ENCODE results near the gene ALB. TPM values are rescaled to one million over a fixed set of nuclear protein-coding genes. Genes with fewer than 3 reads are reported as not detected.

ALB gene
- total RNA-seq, 1 experiment from 2014 or later, result 23.4 TPM

DNA sequence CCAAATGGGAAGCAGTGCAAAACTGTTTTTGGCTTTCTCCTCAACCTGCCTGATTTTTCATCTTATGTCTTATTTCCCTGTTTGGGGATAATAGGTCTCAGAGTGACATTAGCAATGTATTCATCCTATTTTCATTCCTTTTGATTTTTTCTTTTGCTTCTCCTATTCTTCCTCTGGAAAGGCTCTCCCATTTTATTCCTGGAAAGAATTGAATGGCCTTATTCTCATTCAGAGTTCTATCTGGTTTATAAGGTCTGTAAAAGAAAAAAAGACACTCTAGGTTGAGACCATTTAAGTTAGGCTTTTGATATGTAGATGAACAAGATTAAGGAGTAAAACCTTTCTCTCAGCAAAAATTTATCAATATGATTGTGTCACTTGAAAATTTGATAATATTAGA is 27.8 kb upstream of the ALB start:
- Mint-ChIP-seq H3K4me1 (peaks cover 21% of the 10 kb centered on the region), H3K36me3 (peaks cover 3% of the 10 kb centered on the region; the same call in 1 of the 2 replicates), H3K9me3 (no peaks in the 10 kb centered on the region), H3K4me3 (no peak overlapping the region), H3K27ac (no peak overlapping the region), H3K27me3 (ENCODE audit: low read depth) (no peaks in the 10 kb centered on the region)
- ATAC-seq, result no peak
- TF ChIP-seq JUN (CRISPR knock-in tag; IDR thresholded peaks at IDR 0.05), result no peak
- TF ChIP-seq GTF2I (CRISPR knock-in tag; conservative IDR thresholded peaks at IDR 0.05), result no peak
- TF ChIP-seq ZNF416 (CRISPR knock-in tag; IDR thresholded peaks at IDR 0.05), result no peak
- TF ChIP-seq, protein P1, sequence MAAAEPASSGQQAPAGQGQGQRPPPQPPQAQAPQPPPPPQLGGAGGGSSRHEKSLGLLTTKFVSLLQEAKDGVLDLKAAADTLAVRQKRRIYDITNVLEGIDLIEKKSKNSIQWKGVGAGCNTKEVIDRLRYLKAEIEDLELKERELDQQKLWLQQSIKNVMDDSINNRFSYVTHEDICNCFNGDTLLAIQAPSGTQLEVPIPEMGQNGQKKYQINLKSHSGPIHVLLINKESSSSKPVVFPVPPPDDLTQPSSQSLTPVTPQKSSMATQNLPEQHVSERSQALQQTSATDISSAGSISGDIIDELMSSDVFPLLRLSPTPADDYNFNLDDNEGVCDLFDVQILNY (CRISPR knock-in tag; IDR thresholded peaks at IDR 0.05), result no peak
- no peak for TF ChIP-seq NR1H2 (CRISPR knock-in tag; IDR thresholded peaks at IDR 0.05)
- TF ChIP-seq ESRRA (CRISPR knock-in tag; IDR thresholded peaks at IDR 0.05; ENCODE audit: borderline replicate concordance), result no peak
- no peak for TF ChIP-seq ZNF423 (CRISPR knock-in tag; IDR thresholded peaks at IDR 0.05)
- TF ChIP-seq CREM (CRISPR knock-in tag; IDR thresholded peaks at IDR 0.05), result no peak
- TF ChIP-seq, protein P2, sequence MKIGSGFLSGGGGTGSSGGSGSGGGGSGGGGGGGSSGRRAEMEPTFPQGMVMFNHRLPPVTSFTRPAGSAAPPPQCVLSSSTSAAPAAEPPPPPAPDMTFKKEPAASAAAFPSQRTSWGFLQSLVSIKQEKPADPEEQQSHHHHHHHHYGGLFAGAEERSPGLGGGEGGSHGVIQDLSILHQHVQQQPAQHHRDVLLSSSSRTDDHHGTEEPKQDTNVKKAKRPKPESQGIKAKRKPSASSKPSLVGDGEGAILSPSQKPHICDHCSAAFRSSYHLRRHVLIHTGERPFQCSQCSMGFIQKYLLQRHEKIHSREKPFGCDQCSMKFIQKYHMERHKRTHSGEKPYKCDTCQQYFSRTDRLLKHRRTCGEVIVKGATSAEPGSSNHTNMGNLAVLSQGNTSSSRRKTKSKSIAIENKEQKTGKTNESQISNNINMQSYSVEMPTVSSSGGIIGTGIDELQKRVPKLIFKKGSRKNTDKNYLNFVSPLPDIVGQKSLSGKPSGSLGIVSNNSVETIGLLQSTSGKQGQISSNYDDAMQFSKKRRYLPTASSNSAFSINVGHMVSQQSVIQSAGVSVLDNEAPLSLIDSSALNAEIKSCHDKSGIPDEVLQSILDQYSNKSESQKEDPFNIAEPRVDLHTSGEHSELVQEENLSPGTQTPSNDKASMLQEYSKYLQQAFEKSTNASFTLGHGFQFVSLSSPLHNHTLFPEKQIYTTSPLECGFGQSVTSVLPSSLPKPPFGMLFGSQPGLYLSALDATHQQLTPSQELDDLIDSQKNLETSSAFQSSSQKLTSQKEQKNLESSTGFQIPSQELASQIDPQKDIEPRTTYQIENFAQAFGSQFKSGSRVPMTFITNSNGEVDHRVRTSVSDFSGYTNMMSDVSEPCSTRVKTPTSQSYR (CRISPR knock-in tag; IDR thresholded peaks at IDR 0.05), result no peak
- no peak for TF ChIP-seq TCF7 (CRISPR knock-in tag; IDR thresholded peaks at IDR 0.05; ENCODE audit: low read depth)
- TF ChIP-seq, protein P3, sequence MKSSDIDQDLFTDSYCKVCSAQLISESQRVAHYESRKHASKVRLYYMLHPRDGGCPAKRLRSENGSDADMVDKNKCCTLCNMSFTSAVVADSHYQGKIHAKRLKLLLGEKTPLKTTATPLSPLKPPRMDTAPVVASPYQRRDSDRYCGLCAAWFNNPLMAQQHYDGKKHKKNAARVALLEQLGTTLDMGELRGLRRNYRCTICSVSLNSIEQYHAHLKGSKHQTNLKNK (CRISPR knock-in tag; IDR thresholded peaks at IDR 0.05), result no peak
- TF ChIP-seq, protein P4, sequence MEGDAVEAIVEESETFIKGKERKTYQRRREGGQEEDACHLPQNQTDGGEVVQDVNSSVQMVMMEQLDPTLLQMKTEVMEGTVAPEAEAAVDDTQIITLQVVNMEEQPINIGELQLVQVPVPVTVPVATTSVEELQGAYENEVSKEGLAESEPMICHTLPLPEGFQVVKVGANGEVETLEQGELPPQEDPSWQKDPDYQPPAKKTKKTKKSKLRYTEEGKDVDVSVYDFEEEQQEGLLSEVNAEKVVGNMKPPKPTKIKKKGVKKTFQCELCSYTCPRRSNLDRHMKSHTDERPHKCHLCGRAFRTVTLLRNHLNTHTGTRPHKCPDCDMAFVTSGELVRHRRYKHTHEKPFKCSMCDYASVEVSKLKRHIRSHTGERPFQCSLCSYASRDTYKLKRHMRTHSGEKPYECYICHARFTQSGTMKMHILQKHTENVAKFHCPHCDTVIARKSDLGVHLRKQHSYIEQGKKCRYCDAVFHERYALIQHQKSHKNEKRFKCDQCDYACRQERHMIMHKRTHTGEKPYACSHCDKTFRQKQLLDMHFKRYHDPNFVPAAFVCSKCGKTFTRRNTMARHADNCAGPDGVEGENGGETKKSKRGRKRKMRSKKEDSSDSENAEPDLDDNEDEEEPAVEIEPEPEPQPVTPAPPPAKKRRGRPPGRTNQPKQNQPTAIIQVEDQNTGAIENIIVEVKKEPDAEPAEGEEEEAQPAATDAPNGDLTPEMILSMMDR (IDR thresholded peaks at IDR 0.05), result no peak
- no peak for TF ChIP-seq IRF2 (CRISPR knock-in tag; IDR thresholded peaks at IDR 0.05; ENCODE audit: borderline replicate concordance, low read depth)
- TF ChIP-seq, protein P5, sequence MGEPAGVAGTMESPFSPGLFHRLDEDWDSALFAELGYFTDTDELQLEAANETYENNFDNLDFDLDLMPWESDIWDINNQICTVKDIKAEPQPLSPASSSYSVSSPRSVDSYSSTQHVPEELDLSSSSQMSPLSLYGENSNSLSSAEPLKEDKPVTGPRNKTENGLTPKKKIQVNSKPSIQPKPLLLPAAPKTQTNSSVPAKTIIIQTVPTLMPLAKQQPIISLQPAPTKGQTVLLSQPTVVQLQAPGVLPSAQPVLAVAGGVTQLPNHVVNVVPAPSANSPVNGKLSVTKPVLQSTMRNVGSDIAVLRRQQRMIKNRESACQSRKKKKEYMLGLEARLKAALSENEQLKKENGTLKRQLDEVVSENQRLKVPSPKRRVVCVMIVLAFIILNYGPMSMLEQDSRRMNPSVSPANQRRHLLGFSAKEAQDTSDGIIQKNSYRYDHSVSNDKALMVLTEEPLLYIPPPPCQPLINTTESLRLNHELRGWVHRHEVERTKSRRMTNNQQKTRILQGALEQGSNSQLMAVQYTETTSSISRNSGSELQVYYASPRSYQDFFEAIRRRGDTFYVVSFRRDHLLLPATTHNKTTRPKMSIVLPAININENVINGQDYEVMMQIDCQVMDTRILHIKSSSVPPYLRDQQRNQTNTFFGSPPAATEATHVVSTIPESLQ (CRISPR knock-in tag; IDR thresholded peaks at IDR 0.05), result no peak
- TF ChIP-seq, protein P6, sequence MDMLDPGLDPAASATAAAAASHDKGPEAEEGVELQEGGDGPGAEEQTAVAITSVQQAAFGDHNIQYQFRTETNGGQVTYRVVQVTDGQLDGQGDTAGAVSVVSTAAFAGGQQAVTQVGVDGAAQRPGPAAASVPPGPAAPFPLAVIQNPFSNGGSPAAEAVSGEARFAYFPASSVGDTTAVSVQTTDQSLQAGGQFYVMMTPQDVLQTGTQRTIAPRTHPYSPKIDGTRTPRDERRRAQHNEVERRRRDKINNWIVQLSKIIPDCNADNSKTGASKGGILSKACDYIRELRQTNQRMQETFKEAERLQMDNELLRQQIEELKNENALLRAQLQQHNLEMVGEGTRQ (CRISPR knock-in tag; IDR thresholded peaks at IDR 0.05), result no peak
- TF ChIP-seq SP1 (CRISPR knock-in tag; conservative IDR thresholded peaks at IDR 0.05), result no peak
- CTCF ChIA-PET, result interaction anchor here (1.3 kb wide), 1 partner anchor 70 kb away, joined by 3 read pairs; no protein-coding TSS in a partner anchor
- DNase-seq (ENCODE audit: low spot score), result no peak
- POLR2A ChIA-PET, result no interaction called here

DNA sequence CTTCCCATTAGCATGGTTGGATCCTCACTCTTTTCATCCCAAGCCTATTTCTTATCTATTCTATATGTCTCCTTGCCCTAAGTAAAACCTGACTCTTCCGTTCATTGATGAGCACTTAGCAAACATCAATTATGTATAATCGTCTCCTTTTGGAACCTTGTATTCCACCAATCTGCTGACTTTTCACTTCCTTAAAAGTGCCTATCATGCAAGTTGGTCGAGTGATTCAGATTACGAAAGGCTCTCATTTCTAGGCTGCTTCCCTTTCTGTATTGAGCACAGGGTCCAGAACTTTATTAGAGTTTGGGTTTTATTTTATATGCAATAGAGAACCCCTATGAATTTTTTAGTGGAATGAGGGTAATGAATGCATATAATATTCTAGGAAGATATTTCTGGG is 27.1 kb upstream of the ALB start:
- no peak overlapping the region for H3K4me3 Mint-ChIP-seq
- TF ChIP-seq ZBTB21 (CRISPR knock-in tag; IDR thresholded peaks at IDR 0.05; ENCODE audit: borderline replicate concordance) (no peak), NFYB (CRISPR knock-in tag; conservative IDR thresholded peaks at IDR 0.05; ENCODE audit: low read depth) (no peak), JAZF1 (CRISPR knock-in tag; IDR thresholded peaks at IDR 0.05) (no peak), MXD4 (CRISPR knock-in tag; IDR thresholded peaks at IDR 0.05; ENCODE audit: borderline replicate concordance) (no peak)
- TF ChIP-seq, protein P7, sequence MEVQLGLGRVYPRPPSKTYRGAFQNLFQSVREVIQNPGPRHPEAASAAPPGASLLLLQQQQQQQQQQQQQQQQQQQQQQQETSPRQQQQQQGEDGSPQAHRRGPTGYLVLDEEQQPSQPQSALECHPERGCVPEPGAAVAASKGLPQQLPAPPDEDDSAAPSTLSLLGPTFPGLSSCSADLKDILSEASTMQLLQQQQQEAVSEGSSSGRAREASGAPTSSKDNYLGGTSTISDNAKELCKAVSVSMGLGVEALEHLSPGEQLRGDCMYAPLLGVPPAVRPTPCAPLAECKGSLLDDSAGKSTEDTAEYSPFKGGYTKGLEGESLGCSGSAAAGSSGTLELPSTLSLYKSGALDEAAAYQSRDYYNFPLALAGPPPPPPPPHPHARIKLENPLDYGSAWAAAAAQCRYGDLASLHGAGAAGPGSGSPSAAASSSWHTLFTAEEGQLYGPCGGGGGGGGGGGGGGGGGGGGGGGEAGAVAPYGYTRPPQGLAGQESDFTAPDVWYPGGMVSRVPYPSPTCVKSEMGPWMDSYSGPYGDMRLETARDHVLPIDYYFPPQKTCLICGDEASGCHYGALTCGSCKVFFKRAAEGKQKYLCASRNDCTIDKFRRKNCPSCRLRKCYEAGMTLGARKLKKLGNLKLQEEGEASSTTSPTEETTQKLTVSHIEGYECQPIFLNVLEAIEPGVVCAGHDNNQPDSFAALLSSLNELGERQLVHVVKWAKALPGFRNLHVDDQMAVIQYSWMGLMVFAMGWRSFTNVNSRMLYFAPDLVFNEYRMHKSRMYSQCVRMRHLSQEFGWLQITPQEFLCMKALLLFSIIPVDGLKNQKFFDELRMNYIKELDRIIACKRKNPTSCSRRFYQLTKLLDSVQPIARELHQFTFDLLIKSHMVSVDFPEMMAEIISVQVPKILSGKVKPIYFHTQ (CRISPR knock-in tag; IDR thresholded peaks at IDR 0.05), result no peak
- TF ChIP-seq, protein P8, sequence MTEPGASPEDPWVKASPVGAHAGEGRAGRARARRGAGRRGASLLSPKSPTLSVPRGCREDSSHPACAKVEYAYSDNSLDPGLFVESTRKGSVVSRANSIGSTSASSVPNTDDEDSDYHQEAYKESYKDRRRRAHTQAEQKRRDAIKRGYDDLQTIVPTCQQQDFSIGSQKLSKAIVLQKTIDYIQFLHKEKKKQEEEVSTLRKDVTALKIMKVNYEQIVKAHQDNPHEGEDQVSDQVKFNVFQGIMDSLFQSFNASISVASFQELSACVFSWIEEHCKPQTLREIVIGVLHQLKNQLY (CRISPR knock-in tag; IDR thresholded peaks at IDR 0.05), result no peak
- TF ChIP-seq, protein P1 (CRISPR knock-in tag; IDR thresholded peaks at IDR 0.05), result no peak

More for the DNA sequence above, 27.1 kb upstream of the ALB start:
- Mint-ChIP-seq H3K27ac (no peak overlapping the region), H3K9me3 (no peaks in the 10 kb centered on the region), H3K4me1 (peaks cover 21% of the 10 kb centered on the region), H3K27me3 (ENCODE audit: low read depth) (no peaks in the 10 kb centered on the region), H3K36me3 (no peaks in the 10 kb centered on the region)
- DNase-seq (ENCODE audit: low spot score), result no peak
- POLR2A ChIA-PET, result no interaction called here
- ATAC-seq, result no peak
- CTCF ChIA-PET, result no interaction called here
